HT1080 (cell line): ENCODE measurements around the gene DNAJA1. TPM values are rescaled to one million over a fixed set of nuclear protein-coding genes. Genes with fewer than 3 reads are reported as not detected.
"Not testable (repeated sequence)": the region's sequence is repeated elsewhere in the genome, so short reads cannot be mapped to it uniquely, and the experiment has no call there.

Experiments
- DNase-seq: peaks from one replicate; pipeline ENCODE4 v3.0.0-alpha.2; 2015; ENCODE audit warnings: low read depth
- total RNA-seq: library from RNA; depleted of rRNA; stranded (reverse); fragments of >200 nt; shearing (Covaris generic); gene quantifications from 2 replicates; pipeline ENCODE4 v1.2.3, GENCODE V29; 2014; rRNA removed

The DNAJA1 gene
- total RNA-seq, 1 experiment from 2014 or later: 211 TPM

GRCh38 chr9:33080534-33080933, 55.5 kb downstream of the DNAJA1 start:
- DNase-seq: no peak

DNA sequence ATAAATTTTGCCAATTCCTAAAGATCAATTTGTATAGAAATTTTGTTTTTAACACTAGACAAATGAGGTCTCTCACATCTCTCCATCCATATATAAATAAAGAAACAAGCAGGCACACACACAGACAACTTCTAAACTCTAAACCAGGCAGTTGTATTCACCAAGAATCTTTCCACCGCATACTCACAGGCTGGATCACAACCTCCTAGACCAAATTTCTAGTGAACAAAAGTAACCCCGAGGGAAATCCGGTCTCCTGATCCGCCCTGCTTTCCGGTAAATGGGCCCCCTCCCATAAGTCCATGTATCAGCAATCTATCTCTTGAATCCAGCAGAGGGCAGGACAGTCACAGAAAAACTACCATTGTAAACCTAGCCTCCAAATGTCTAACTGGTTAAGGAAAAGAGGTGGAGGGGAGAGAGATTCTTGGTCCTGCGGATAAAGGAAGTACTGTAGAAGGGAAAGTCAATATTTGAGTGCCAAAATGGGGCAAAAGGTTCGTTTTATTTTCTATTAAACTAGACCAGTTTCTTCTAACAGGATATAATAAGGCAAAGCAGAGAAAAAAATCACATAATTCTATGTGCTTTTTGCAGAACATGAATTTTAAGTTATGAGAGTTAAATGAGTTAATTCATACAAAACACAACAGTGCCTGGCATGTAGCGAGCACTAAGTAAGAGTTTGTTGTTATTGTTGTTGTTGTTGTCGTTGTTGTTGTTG, 56.2 kb downstream of the DNAJA1 start:
- DNase-seq: peak; percentile 89

DNA sequence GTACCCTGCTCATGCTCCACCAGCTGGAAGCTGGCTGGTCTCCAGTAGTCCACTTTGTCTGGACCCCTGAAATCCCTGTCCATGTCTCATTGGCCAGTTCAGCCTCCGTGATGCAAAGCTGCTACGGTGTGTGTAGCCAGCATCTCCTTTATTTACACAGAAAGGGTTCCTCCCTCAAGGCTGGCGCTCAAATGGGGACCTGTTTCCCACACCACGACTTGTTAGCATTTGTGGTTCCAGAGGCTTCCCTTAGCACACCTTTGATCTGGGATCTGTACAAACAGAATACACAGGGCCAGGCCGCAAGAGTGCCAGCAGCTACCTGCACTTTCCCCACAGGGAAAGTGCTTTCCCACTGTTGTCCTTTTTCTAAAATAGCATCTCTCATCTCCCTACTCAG, 57.1 kb downstream of the DNAJA1 start:
- DNase-seq: no peak

DNA sequence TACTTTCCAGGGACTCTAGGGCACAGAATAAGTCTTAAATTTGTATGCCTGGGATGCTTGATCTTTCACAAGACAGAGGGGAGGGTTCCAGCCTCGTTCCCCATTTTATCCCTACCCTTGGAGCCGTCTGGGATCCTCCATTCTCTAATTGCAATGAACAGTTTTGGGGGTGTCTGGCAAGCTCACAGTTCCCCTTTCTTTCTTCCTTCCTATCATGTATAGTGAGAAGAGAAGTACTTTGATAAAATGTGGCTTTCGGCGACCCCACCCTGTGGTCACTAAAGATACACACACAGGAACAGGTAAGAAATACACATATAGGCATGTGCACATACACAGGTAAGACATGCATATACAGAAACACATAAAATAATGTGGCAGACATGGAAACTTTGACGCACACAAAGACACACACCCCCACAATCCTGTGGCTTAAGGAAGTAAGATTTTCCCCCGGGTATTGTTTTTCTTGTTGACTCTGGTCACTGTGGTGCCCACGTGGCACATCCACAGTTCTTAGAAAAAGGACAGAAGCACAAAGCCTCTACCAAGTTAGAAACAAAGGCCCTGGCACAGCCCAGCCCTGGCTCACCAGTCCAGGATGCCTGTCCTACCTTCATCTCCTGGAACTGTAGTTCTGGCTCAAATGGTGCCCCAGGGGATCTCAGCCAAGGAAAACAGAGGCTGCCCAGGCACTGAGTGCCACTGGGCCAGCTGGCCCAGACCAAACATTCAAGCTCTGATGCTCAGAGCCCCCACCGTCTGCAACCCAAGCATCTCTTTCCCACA, 57.7 kb downstream of the DNAJA1 start:
- DNase-seq: no peak

DNA sequence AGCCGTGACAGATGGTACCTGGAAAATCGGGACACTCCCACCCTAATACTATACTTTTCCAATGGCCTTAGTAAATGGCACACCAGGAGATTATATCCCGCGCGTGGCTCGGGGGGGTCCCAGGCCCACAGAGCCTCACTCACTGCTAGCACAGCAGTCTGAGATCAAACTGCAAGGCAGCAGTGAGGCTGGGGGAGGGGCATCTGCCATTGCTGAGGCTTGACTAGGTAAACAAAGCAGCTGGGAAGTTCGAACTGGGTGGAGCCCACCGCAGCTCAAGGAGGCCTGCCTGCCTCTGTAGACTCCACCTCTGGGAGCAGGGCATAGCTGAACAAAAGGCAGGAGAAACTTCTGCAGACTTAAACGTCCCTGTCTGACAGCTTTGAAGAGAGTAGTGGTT, 60.6 kb downstream of the DNAJA1 start:
- not testable (repeated sequence) for DNase-seq

Other genes with a start within 250 kb of the DNAJA1 start
- not detected in 2 replicates for gene TMEM215, start 241.7 kb upstream of the DNAJA1 start, total RNA-seq
- 46.1 and 48.8 TPM in 2 replicates for gene APTX, start 23.6 kb upstream of the DNAJA1 start, total RNA-seq
- 29.6 and 36.3 TPM in 2 replicates for gene SMU1, start 51.4 kb downstream of the DNAJA1 start, total RNA-seq
- 14.5 and 23.6 TPM in 2 replicates for gene B4GALT1, start 142.1 kb downstream of the DNAJA1 start, total RNA-seq
- gene SPINK4, start 214.9 kb downstream of the DNAJA1 start, total RNA-seq: not detected in 2 replicates
- 63.3 and 65.7 TPM in 2 replicates for gene BAG1, start 239.4 kb downstream of the DNAJA1 start, total RNA-seq
- gene CHMP5, start 239.8 kb downstream of the DNAJA1 start, total RNA-seq: 86.5 and 87.5 TPM in 2 replicates